OCI-LY1 (cell line): ENCODE measurements around the gene MMADHC.

Source experiments
- EZH2 ChIP-seq: fragments of 200-600 bp; sonication (generic), shearing (Covaris generic); IDR thresholded peaks from 2 replicates; pipeline ENCODE4 v1.8.0; 2017; ENCODE audit warnings: borderline replicate concordance, mixed run types, mild to moderate bottlenecking, antibody characterized with exemption, low read length, moderate library complexity, mixed read lengths
- TF ChIP-seq, protein P1 (sequence below): fragments of 200-600 bp; sonication (generic), shearing (Covaris generic); IDR thresholded peaks from 2 replicates; pipeline ENCODE4 v1.5.1; 2017; ENCODE audit warnings: mild to moderate bottlenecking, antibody characterized with exemption, low read length, moderate library complexity, mixed read lengths

GRCh38 chr2:149587950-149588487 is 444 bp upstream of the MMADHC start:
- no peak for TF ChIP-seq EZH2
- TF ChIP-seq, protein P1, sequence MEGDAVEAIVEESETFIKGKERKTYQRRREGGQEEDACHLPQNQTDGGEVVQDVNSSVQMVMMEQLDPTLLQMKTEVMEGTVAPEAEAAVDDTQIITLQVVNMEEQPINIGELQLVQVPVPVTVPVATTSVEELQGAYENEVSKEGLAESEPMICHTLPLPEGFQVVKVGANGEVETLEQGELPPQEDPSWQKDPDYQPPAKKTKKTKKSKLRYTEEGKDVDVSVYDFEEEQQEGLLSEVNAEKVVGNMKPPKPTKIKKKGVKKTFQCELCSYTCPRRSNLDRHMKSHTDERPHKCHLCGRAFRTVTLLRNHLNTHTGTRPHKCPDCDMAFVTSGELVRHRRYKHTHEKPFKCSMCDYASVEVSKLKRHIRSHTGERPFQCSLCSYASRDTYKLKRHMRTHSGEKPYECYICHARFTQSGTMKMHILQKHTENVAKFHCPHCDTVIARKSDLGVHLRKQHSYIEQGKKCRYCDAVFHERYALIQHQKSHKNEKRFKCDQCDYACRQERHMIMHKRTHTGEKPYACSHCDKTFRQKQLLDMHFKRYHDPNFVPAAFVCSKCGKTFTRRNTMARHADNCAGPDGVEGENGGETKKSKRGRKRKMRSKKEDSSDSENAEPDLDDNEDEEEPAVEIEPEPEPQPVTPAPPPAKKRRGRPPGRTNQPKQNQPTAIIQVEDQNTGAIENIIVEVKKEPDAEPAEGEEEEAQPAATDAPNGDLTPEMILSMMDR, result no peak
